Upper lobe of left lung (tissue), 4 donors: ENCODE results near the gene APOBEC2.

ENCODE experiments used
- CTCF ChIP-seq, 6 experiments: fragments of 450-650 bp in 4 of 6; fragments of 200-600 bp in 2 of 6; sonication (generic) in 2 of 6; IDR thresholded peaks; one replicate each; pipeline ENCODE4 v1.5.1; 2016 to 2019; ENCODE audit warnings: antibody characterized with exemption in 6 of 6
- EP300 ChIP-seq, 4 donors: sonication (generic); formaldehyde crosslinking; IDR thresholded peaks; one replicate each; pipeline ENCODE4 v1.5.1; 2017; ENCODE audit warnings: antibody characterized with exemption in 4 of 4, control low read depth in 2 of 4
- POLR2A ChIP-seq, 4 donors: fragments of 450-650 bp; IDR thresholded peaks; one replicate each; pipeline ENCODE4 v1.5.1; 2016 to 2017; ENCODE audit warnings: antibody characterized with exemption in 4 of 4, mild to moderate bottlenecking in 2 of 4
- POLR2AphosphoS5 ChIP-seq, 2 donors: sonication (generic); formaldehyde crosslinking; IDR thresholded peaks; one replicate each; pipeline ENCODE4 v1.5.1; 2017; ENCODE audit warnings: antibody characterized with exemption in 2 of 2

- TF ChIP-seq EP300 (IDR thresholded peaks at IDR 0.05) = no peak
- no peak for TF ChIP-seq POLR2A (IDR thresholded peaks at IDR 0.05)
- TF ChIP-seq CTCF (IDR thresholded peaks at IDR 0.05) = no peak
- no peak for TF ChIP-seq POLR2AphosphoS5 (IDR thresholded peaks at IDR 0.05)
Observed at GRCh38 chr6:41080621-41081020, 27.6 kb downstream of the APOBEC2 start.
